Panc1 (cell line): Measurements from ENCODE around the gene MARCHF3.

ENCODE experiments used
- POLR2AphosphoS5 ChIP-seq: IDR thresholded peaks from 2 replicates; pipeline ENCODE4 v1.6.1; 2012; ENCODE audit warnings: mild to moderate bottlenecking, low read depth, low read length, moderate library complexity
- TCF7L2 ChIP-seq: IDR thresholded peaks from 2 replicates; pipeline ENCODE4 v1.6.1; 2011; ENCODE audit warnings: mild to moderate bottlenecking, low read depth, low read length, inconsistent platforms
- TF ChIP-seq, protein P1 (sequence below): fragments of 450-650 bp; IDR thresholded peaks from 2 replicates; pipeline ENCODE4 v1.5.1; 2017; ENCODE audit warnings: mild to moderate bottlenecking
- TF ChIP-seq, protein P2 (sequence below), 2 experiments: IDR thresholded peaks; 2 replicates each; pipeline ENCODE4 v1.6.1; 2011 to 2012; ENCODE audit warnings: low read depth in 2 of 2, control low read depth in 1 of 2, low read length in 1 of 2, mild to moderate bottlenecking in 1 of 2, moderate library complexity in 1 of 2; ENCODE audit not compliant: insufficient read depth in 1 of 2

DNA sequence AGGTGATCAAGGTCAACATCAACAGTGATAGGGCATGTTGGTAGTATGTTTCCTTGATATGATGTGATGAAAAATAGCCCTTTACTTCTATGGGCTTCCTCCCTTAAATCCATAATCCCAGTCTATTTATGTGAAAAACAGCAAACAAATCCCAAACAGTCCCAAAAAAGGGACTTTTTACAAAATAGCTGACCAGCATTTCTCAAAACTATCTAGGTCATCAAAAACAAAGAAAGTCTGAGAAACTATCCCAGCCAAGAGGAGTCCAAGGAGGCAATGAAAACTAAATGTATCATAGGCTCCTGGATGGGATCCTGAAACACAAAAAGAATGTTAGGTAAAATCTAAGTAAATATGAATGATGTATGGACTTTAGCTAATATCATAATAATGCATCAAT lies 71.2 kb downstream of the MARCHF3 start:
- TF ChIP-seq, protein P1, sequence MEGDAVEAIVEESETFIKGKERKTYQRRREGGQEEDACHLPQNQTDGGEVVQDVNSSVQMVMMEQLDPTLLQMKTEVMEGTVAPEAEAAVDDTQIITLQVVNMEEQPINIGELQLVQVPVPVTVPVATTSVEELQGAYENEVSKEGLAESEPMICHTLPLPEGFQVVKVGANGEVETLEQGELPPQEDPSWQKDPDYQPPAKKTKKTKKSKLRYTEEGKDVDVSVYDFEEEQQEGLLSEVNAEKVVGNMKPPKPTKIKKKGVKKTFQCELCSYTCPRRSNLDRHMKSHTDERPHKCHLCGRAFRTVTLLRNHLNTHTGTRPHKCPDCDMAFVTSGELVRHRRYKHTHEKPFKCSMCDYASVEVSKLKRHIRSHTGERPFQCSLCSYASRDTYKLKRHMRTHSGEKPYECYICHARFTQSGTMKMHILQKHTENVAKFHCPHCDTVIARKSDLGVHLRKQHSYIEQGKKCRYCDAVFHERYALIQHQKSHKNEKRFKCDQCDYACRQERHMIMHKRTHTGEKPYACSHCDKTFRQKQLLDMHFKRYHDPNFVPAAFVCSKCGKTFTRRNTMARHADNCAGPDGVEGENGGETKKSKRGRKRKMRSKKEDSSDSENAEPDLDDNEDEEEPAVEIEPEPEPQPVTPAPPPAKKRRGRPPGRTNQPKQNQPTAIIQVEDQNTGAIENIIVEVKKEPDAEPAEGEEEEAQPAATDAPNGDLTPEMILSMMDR, result no peak
- TF ChIP-seq POLR2AphosphoS5 (no peak), TCF7L2 (no peak)
- TF ChIP-seq, protein P2, sequence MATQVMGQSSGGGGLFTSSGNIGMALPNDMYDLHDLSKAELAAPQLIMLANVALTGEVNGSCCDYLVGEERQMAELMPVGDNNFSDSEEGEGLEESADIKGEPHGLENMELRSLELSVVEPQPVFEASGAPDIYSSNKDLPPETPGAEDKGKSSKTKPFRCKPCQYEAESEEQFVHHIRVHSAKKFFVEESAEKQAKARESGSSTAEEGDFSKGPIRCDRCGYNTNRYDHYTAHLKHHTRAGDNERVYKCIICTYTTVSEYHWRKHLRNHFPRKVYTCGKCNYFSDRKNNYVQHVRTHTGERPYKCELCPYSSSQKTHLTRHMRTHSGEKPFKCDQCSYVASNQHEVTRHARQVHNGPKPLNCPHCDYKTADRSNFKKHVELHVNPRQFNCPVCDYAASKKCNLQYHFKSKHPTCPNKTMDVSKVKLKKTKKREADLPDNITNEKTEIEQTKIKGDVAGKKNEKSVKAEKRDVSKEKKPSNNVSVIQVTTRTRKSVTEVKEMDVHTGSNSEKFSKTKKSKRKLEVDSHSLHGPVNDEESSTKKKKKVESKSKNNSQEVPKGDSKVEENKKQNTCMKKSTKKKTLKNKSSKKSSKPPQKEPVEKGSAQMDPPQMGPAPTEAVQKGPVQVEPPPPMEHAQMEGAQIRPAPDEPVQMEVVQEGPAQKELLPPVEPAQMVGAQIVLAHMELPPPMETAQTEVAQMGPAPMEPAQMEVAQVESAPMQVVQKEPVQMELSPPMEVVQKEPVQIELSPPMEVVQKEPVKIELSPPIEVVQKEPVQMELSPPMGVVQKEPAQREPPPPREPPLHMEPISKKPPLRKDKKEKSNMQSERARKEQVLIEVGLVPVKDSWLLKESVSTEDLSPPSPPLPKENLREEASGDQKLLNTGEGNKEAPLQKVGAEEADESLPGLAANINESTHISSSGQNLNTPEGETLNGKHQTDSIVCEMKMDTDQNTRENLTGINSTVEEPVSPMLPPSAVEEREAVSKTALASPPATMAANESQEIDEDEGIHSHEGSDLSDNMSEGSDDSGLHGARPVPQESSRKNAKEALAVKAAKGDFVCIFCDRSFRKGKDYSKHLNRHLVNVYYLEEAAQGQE (IDR thresholded peaks at IDR 0.05; ENCODE audit: insufficient read depth in 1 of 2, low read depth in 2 of 2, low read length in 1 of 2), result no peak
